ENCODE data around the gene UCN.
"Not testable (repeated sequence)": the region's sequence is repeated elsewhere in the genome, so short reads cannot be mapped to it uniquely, and the experiment has no call there.

The UCN gene

GRCh38 chr2:27308359-27308881 is at the start of gene UCN:
Gene UCN (minus strand): TSS chr2:27308445. CDS start chr2:27307895, 550 bp downstream.
- Mint-ChIP-seq H3K4me3 (peak within 1 kb of the TSS; percentile 76), H3K27me3 (peaks cover 12% of the 10 kb centered on the region), H3K9me3 (no peaks in the 10 kb centered on the region), H3K36me3 (peaks cover 10% of the 10 kb centered on the region), H3K27ac (no peak within 1 kb of the TSS), H3K4me1 (no peaks in the 10 kb centered on the region)

GRCh38 chr2:27356382-27357181 is 48.3 kb upstream of the UCN start, which contains the start of gene GTF3C2:
Gene GTF3C2 (minus strand): TSS chr2:27356764. CDS start chr2:27343554, 13,210 bp downstream.
- Mint-ChIP-seq H3K4me3 (peak within 1 kb of the TSS; percentile 98), H3K36me3 (peaks cover 5% of the 10 kb centered on the region), H3K4me1 (peaks cover 56% of the 10 kb centered on the region), H3K27me3 (no peaks in the 10 kb centered on the region), H3K9me3 (no peaks in the 10 kb centered on the region), H3K27ac (peak within 1 kb of the TSS; percentile 99)

- H3K4me3 Mint-ChIP-seq: peak overlapping the region; percentile 98
Measured at GRCh38 chr2:27356056-27356381, 47.8 kb upstream of the UCN start.

GRCh38 chr2:27354597-27354927 is 46.3 kb upstream of the UCN start:
- peaks cover 5% of the 10 kb centered on the region for H3K36me3 Mint-ChIP-seq
- no peaks in the 10 kb centered on the region for H3K9me3 Mint-ChIP-seq
- no peaks in the 10 kb centered on the region for H3K27me3 Mint-ChIP-seq
- H3K4me1 Mint-ChIP-seq: peaks cover 67% of the 10 kb centered on the region
- H3K27ac Mint-ChIP-seq: no peak overlapping the region
- H3K4me3 Mint-ChIP-seq: peak overlapping the region; percentile 38

More at GRCh38 chr2:27356056-27356381, 47.8 kb upstream of the UCN start:
- H3K9me3 Mint-ChIP-seq: no peaks in the 10 kb centered on the region
- peaks cover 60% of the 10 kb centered on the region for H3K4me1 Mint-ChIP-seq
- H3K27ac Mint-ChIP-seq: peak overlapping the region; percentile 99
- peaks cover 5% of the 10 kb centered on the region for H3K36me3 Mint-ChIP-seq
- H3K27me3 Mint-ChIP-seq: no peaks in the 10 kb centered on the region

- peak overlapping the region; percentile 62 for H3K27ac Mint-ChIP-seq
- H3K4me1 Mint-ChIP-seq: peaks cover 71% of the 10 kb centered on the region
- peaks cover 7% of the 10 kb centered on the region for H3K36me3 Mint-ChIP-seq
- H3K9me3 Mint-ChIP-seq: no peaks in the 10 kb centered on the region
- no peaks in the 10 kb centered on the region for H3K27me3 Mint-ChIP-seq
- peak overlapping the region; percentile 38 for H3K4me3 Mint-ChIP-seq
Measured at GRCh38 chr2:27353762-27354596, 45.7 kb upstream of the UCN start.

- H3K27me3 Mint-ChIP-seq, H3K9me3 Mint-ChIP-seq, H3K27ac Mint-ChIP-seq, H3K36me3 Mint-ChIP-seq, H3K4me3 Mint-ChIP-seq: not testable (repeated sequence)
- H3K4me1 Mint-ChIP-seq: peaks cover 67% of the 10 kb centered on the region
Measured at GRCh38 chr2:27353386-27353761, 45.1 kb upstream of the UCN start.

GRCh38 chr2:27351802-27352598 is 43.8 kb upstream of the UCN start:
- H3K9me3 Mint-ChIP-seq: no peaks in the 10 kb centered on the region
- H3K36me3 Mint-ChIP-seq: peaks cover 5% of the 10 kb centered on the region
- peak overlapping the region; percentile 12 for H3K4me3 Mint-ChIP-seq
- H3K4me1 Mint-ChIP-seq: peaks cover 68% of the 10 kb centered on the region
- H3K27me3 Mint-ChIP-seq: no peaks in the 10 kb centered on the region
- H3K27ac Mint-ChIP-seq: peak overlapping the region; percentile 31

GRCh38 chr2:27350106-27350693 is 42.0 kb upstream of the UCN start:
- H3K4me1 Mint-ChIP-seq: peaks cover 63% of the 10 kb centered on the region
- no peaks in the 10 kb centered on the region for H3K27me3 Mint-ChIP-seq
- H3K9me3 Mint-ChIP-seq: no peaks in the 10 kb centered on the region
- no peak overlapping the region for H3K27ac Mint-ChIP-seq
- no peak overlapping the region for H3K4me3 Mint-ChIP-seq
- H3K36me3 Mint-ChIP-seq: peaks cover 2% of the 10 kb centered on the region

GRCh38 chr2:27347641-27348040 is 39.4 kb upstream of the UCN start:
- Mint-ChIP-seq H3K27ac (no peak overlapping the region), H3K4me3 (no peak overlapping the region), H3K9me3 (no peaks in the 10 kb centered on the region), H3K36me3 (peaks cover 3% of the 10 kb centered on the region), H3K4me1 (peaks cover 43% of the 10 kb centered on the region), H3K27me3 (no peaks in the 10 kb centered on the region)

GRCh38 chr2:27336173-27336572 is 27.9 kb upstream of the UCN start:
- Mint-ChIP-seq H3K36me3 (peaks cover 5% of the 10 kb centered on the region), H3K4me1 (no peaks in the 10 kb centered on the region), H3K9me3 (no peaks in the 10 kb centered on the region), H3K27ac (no peak overlapping the region), H3K27me3 (no peaks in the 10 kb centered on the region), H3K4me3 (no peak overlapping the region)

- Mint-ChIP-seq H3K9me3 (no peaks in the 10 kb centered on the region), H3K36me3 (peaks cover 6% of the 10 kb centered on the region), H3K4me1 (no peaks in the 10 kb centered on the region), H3K27me3 (no peaks in the 10 kb centered on the region), H3K4me3 (no peak overlapping the region), H3K27ac (peak overlapping the region; percentile 66)
Measured at GRCh38 chr2:27335311-27335710, 27.1 kb upstream of the UCN start.

- Mint-ChIP-seq H3K4me1 (peaks cover 18% of the 10 kb centered on the region), H3K27ac (peak overlapping the region; percentile 19), H3K9me3 (no peaks in the 10 kb centered on the region), H3K27me3 (no peaks in the 10 kb centered on the region), H3K4me3 (peak overlapping the region; percentile 55), H3K36me3 (peaks cover 14% of the 10 kb centered on the region)
Measured at GRCh38 chr2:27324720-27325119, 16.5 kb upstream of the UCN start.

GRCh38 chr2:27323596-27324285 is 15.5 kb upstream of the UCN start:
- Mint-ChIP-seq H3K36me3 (peaks cover 16% of the 10 kb centered on the region), H3K4me3 (peak overlapping the region; percentile 99), H3K27me3 (no peaks in the 10 kb centered on the region), H3K4me1 (peaks cover 18% of the 10 kb centered on the region), H3K27ac (peak overlapping the region; percentile 99), H3K9me3 (no peaks in the 10 kb centered on the region)

GRCh38 chr2:27322766-27323595 is 14.7 kb upstream of the UCN start, which contains the start of gene MPV17:
Gene MPV17 (minus strand): TSS chr2:27323097. CDS start chr2:27322517, 580 bp downstream.
- H3K27ac Mint-ChIP-seq: peak within 1 kb of the TSS; percentile 99
- no peaks in the 10 kb centered on the region for H3K9me3 Mint-ChIP-seq
- H3K27me3 Mint-ChIP-seq: no peaks in the 10 kb centered on the region
- H3K4me3 Mint-ChIP-seq: peak within 1 kb of the TSS; percentile 99
- peaks cover 18% of the 10 kb centered on the region for H3K4me1 Mint-ChIP-seq
- peaks cover 16% of the 10 kb centered on the region for H3K36me3 Mint-ChIP-seq
